Right lobe of liver (tissue), 6 donors: ENCODE results near the gene PSMG4. TPM values are rescaled to one million over a fixed set of nuclear protein-coding genes. Genes with fewer than 3 reads are reported as not detected.
A peak's percentile ranks its signal among the peaks of the same experiment; 100 is the strongest.

Experiments
- ATAC-seq, 4 donors: fragments of 200-7000 bp; cut with Tn5 transposase; one replicate each; pipeline ENCODE4 v1.9.1; 2020; ENCODE audit warnings: mild to moderate bottlenecking in 4 of 4, moderate library complexity in 4 of 4
- DNase-seq, 3 donors: peaks; one replicate each; pipeline ENCODE4 v3.0.0-alpha.2; 2020
- H3K27ac ChIP-seq, 3 donors: fragments of 200-600 bp; one replicate each; pipeline ENCODE4 v1.8.0; 2022
- H3K27me3 ChIP-seq, 2 donors: fragments of 200-600 bp; one replicate each; pipeline ENCODE4 v1.8.0; 2022
- H3K36me3 ChIP-seq, 4 donors: fragments of 200-600 bp; sonication (generic) in 1 of 4; one replicate each; pipeline versions ENCODE4 v1.5.1 to v1.8.0; 2017 to 2022; ENCODE audit warnings: control low read depth in 1 of 4
- H3K4me1 ChIP-seq, 4 donors: fragments of 200-600 bp; sonication (generic) in 1 of 4; one replicate each; pipeline versions ENCODE4 v1.5.1 to v1.8.0; 2017 to 2022; ENCODE audit warnings: control low read depth in 1 of 4
- H3K4me3 ChIP-seq, 3 donors: fragments of 200-600 bp; one replicate each; pipeline ENCODE4 v1.8.0; 2022
- H3K9me3 ChIP-seq, 4 donors: fragments of 200-600 bp; sonication (generic) in 1 of 4; one replicate each; pipeline versions ENCODE4 v1.5.1 to v1.8.0; 2017 to 2022; ENCODE audit warnings: control low read depth in 1 of 4
- CTCF ChIP-seq, 4 donors: fragments of 200-600 bp in 3 of 4; fragments of 450-650 bp in 1 of 4; IDR thresholded peaks; one replicate each; pipeline versions ENCODE4 v1.5.1 to v1.8.0; 2016 to 2022; ENCODE audit warnings: antibody characterized with exemption in 4 of 4, mild to moderate bottlenecking in 2 of 4
- POLR2A ChIP-seq: fragments of 450-650 bp; IDR thresholded peaks from one replicate; pipeline ENCODE4 v1.6.1; 2017; ENCODE audit warnings: antibody characterized with exemption, mild to moderate bottlenecking
- WGBS: methylation state at CpG from one replicate; pipeline ENCODE4 v1.1.6; 2018; ENCODE audit warnings: low coverage, low lambda C conversion rate; ENCODE audit not compliant: insufficient coverage; ENCODE audit errors: missing lambda C conversion rate; 5-methylcytosine and 5-hydroxymethylcytosine counted together
- intact Hi-C, 2 donors: fragments of 100-400 bp; cut with DNase I; formaldehyde crosslinking; loops; one replicate each; pipeline versions ENCODE4 v1.11.2 to v1.14.1; 2022
- total RNA-seq, 6 experiments: library from RNA; depleted of rRNA in 2 of 6; stranded (reverse); fragments of >200 nt in 2 of 6; fragmentation: NEBNext Ultra II Directional in 3 of 6; extraction: Animal tissue kit (Norgen Biotek cat#: 25700) in 3 of 6; gene quantifications; one replicate each; pipeline versions ENCODE4 v1.1.0 to v1.2.4, GENCODE V29; 2016 to 2023
- donor health status: DM: no; HTN: yes; CAD: no.
- donor health status: DM: no; HTN: no; CAD: no.
- donor health status: DM: no; HTN: no; CAD: no.
- donor health status: DM: no; HTN: yes; CAD: no.
- donor health status: DM: no; HTN: yes; CAD: no.

Gene PSMG4
- total RNA-seq, 6 experiments from 2014 or later: 9.4 to 15.4 (median 11.0) TPM

- Histone ChIP-seq H3K36me3 (peaks cover 0 to 3% (median 0%) of the 10 kb centered on the region in 4 donors), H3K27ac (no peak overlapping the region), H3K4me3 (no peak overlapping the region), H3K4me1 (peaks cover 0 to 2% (median 0%) of the 10 kb centered on the region in 4 donors), H3K9me3 (no peaks in the 10 kb centered on the region), H3K27me3 (no peaks in the 10 kb centered on the region)
- intact Hi-C loops: no loop called here
- ATAC-seq: no peak
- 91% methylated on average over 6 of the region's 8 CpGs for WGBS
- no peak for DNase-seq
- TF ChIP-seq CTCF (IDR thresholded peaks at IDR 0.05): no peak
- TF ChIP-seq POLR2A: no peak
Measured at GRCh38 chr6:3301506-3301905, 42.8 kb downstream of the PSMG4 start.

- Histone ChIP-seq H3K27ac (no peak overlapping the region), H3K36me3 (peaks cover 0 to 7% (median 0%) of the 10 kb centered on the region in 4 donors), H3K4me1 (no peaks in the 10 kb centered on the region), H3K9me3 (no peaks in the 10 kb centered on the region), H3K4me3 (no peak overlapping the region), H3K27me3 (no peaks in the 10 kb centered on the region)
- no peak for ATAC-seq
- intact Hi-C loops: no loop called here
- peak in 1 of 3 donors; percentile 10 for DNase-seq
- WGBS: 100% methylated on average over 2 of the region's 3 CpGs
- no peak for TF ChIP-seq POLR2A
- no peak for TF ChIP-seq CTCF (IDR thresholded peaks at IDR 0.05)
Measured at GRCh38 chr6:3303795-3304411, 45.2 kb downstream of the PSMG4 start.

DNA sequence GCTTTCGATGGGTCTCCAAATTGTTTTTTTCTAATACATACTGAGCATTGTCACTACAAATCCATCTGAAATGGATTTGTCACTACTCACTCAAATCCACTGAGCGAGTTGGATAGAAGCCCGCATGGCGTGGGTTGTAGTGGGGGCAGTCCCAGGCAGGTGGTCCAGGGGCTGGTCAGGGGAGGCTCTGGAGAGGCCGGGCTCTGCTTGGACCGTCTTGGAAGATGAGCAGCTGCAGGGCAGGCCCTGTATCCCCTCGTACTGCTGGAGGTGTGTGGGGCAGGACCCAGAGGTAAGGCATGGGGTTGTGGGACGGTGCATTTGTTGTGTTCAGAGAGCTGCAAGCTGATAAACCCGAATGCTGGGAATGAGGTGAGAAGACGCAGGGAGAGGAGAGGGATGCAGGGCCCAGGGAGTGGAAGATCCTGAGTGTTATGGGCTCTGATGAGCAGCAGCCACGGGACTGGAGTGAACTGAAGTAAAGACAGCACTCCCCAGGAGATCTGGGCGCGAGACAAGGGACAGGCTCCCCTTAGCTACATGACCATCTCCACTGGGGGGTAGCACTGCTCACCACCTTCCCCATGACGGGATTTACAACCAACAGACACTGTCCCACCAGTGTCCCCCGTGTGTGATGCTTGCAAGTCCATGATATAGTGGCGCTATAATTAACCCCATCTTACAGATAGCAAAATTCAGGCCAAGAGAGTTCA is 45.9 kb downstream of the PSMG4 start:
- ATAC-seq: peak in 1 of 4 donors; percentile 18
- DNase-seq: peak in 1 of 3 donors; percentile 34
- Histone ChIP-seq H3K9me3 (no peaks in the 10 kb centered on the region), H3K36me3 (peaks cover 0 to 7% (median 0%) of the 10 kb centered on the region in 4 donors), H3K27ac (no peak overlapping the region), H3K27me3 (no peaks in the 10 kb centered on the region), H3K4me1 (no peaks in the 10 kb centered on the region), H3K4me3 (no peak overlapping the region)
- intact Hi-C loops: no loop called here
- TF ChIP-seq POLR2A (no peak), CTCF (IDR thresholded peaks at IDR 0.05) (no peak)
- WGBS: 84% methylated on average over 11 of the region's 16 CpGs

DNA sequence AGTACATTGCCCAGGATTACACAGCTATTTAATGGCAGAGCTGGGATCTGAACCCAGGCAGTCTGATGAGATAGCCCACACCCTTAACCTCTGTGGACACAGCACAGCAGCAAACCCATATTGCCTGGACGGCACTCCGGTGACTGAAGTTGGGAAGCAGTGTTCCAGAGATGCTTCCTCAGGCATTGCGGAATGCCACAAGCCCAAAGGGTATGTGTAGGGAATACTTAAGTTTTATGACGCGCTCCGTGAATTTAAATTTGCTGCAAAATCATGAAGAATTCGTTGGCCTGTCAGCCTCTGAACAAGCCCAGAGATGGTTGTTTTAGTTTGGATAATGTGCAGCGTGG is 46.4 kb downstream of the PSMG4 start:
- Histone ChIP-seq H3K4me3 (no peak overlapping the region), H3K9me3 (no peaks in the 10 kb centered on the region), H3K4me1 (no peaks in the 10 kb centered on the region), H3K36me3 (peaks cover 0 to 7% (median 0%) of the 10 kb centered on the region in 4 donors), H3K27me3 (no peaks in the 10 kb centered on the region), H3K27ac (no peak overlapping the region)
- WGBS: 96% methylated on average over 6 of the region's 8 CpGs
- no peak for TF ChIP-seq CTCF (IDR thresholded peaks at IDR 0.05)
- TF ChIP-seq POLR2A: no peak
- intact Hi-C loops: no loop called here
- no peak for DNase-seq
- no peak for ATAC-seq
